ENCODE measurements around the gene SHISA9.

DNA sequence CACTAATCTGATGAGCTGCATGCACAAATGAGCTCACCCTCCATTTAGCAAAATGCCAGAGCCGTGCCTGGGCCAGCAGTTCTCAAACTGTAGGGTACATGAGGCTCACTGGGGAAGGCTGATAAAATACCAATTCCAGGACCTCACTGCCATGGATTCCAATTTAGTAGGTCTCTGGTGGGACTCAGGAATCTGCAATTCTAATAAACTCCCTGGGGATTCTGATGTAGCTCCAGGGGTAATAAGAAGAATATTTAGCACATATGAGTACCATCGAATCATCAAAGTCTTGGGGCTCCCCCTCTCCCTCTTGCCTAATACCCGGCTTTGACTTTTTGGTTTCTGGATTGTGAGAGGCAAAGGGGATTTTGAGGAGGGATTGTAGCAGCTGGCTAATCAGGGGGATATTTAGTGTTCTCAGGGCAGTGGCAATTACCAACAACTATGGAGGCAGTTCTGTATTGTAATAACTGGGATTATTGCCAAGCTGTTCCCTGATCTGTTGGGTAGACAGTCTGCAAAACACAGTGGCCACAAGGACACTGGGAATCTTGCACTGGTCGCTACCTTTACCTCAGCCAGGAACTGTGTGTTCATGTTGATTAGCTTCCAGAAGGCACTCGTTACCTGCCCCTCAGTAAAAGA lies 140.4 kb downstream of the SHISA9 start:
- TF ChIP-seq, protein P1, sequence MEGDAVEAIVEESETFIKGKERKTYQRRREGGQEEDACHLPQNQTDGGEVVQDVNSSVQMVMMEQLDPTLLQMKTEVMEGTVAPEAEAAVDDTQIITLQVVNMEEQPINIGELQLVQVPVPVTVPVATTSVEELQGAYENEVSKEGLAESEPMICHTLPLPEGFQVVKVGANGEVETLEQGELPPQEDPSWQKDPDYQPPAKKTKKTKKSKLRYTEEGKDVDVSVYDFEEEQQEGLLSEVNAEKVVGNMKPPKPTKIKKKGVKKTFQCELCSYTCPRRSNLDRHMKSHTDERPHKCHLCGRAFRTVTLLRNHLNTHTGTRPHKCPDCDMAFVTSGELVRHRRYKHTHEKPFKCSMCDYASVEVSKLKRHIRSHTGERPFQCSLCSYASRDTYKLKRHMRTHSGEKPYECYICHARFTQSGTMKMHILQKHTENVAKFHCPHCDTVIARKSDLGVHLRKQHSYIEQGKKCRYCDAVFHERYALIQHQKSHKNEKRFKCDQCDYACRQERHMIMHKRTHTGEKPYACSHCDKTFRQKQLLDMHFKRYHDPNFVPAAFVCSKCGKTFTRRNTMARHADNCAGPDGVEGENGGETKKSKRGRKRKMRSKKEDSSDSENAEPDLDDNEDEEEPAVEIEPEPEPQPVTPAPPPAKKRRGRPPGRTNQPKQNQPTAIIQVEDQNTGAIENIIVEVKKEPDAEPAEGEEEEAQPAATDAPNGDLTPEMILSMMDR (IDR thresholded peaks at IDR 0.05) = no peak
- TF ChIP-seq POLR2AphosphoS5 (IDR thresholded peaks at IDR 0.05) (no peak), POLR2A (IDR thresholded peaks at IDR 0.05) (no peak)

All from stomach (tissue), 4 donors.